ENCODE results near the gene CLOCK. TPM values are rescaled to one million over a fixed set of nuclear protein-coding genes. Genes with fewer than 3 reads are reported as not detected.
"Not testable (repeated sequence)": the region's sequence is repeated elsewhere in the genome, so short reads cannot be mapped to it uniquely, and the experiment has no call there.

Gene CLOCK
- total RNA-seq = 14.2 and 17.1 TPM in 2 replicates

- peak; percentile 87 to 89 for DNase-seq (ENCODE audit: low read depth in 2 of 2)
These were observed at the start of gene CLOCK for GRCh38 chr4:55546756-55547465. Gene CLOCK, minus strand, starts transcription at chr4:55546909. Its CDS starts 64,124 bp downstream, at chr4:55482785.

- DNase-seq (ENCODE audit: low read depth in 2 of 2) = no peak
These were observed 45.3 kb upstream of the CLOCK start, which contains the start of gene PDCL2 for GRCh38 chr4:55592014-55592413. Gene PDCL2, minus strand, starts transcription at chr4:55592245. Its CDS starts 136 bp downstream, at chr4:55592109.

GRCh38 chr4:55588160-55588559 is 41.5 kb upstream of the CLOCK start:
- no peak for DNase-seq (ENCODE audit: low read depth in 2 of 2)

- not testable (repeated sequence) for DNase-seq (ENCODE audit: low read depth in 2 of 2)
These were observed 36.1 kb upstream of the CLOCK start for GRCh38 chr4:55582773-55583172.

GRCh38 chr4:55578341-55579010 is 31.8 kb upstream of the CLOCK start:
- DNase-seq (ENCODE audit: low read depth in 2 of 2) = no peak

- no peak for DNase-seq (ENCODE audit: low read depth in 2 of 2)
These were observed 28.8 kb upstream of the CLOCK start for GRCh38 chr4:55575513-55575912.

GRCh38 chr4:55574252-55574651 is 27.5 kb upstream of the CLOCK start:
- DNase-seq (ENCODE audit: low read depth in 2 of 2) = no peak

GRCh38 chr4:55571806-55572205 is 25.1 kb upstream of the CLOCK start:
- no peak for DNase-seq (ENCODE audit: low read depth in 2 of 2)

- no peak for DNase-seq (ENCODE audit: low read depth in 2 of 2)
These were observed 22.3 kb upstream of the CLOCK start for GRCh38 chr4:55568905-55569504.

- DNase-seq (ENCODE audit: low read depth in 2 of 2) = no peak
These were observed 15.2 kb upstream of the CLOCK start for GRCh38 chr4:55561889-55562288.

GRCh38 chr4:55560096-55560495 is 13.4 kb upstream of the CLOCK start:
- no peak for DNase-seq (ENCODE audit: low read depth in 2 of 2)

- peak; percentile 62 to 77 for DNase-seq (ENCODE audit: low read depth in 2 of 2)
These were observed 7.8 kb upstream of the CLOCK start for GRCh38 chr4:55554453-55555030.

GRCh38 chr4:55553441-55554201 is 6.9 kb upstream of the CLOCK start:
- DNase-seq (ENCODE audit: low read depth in 2 of 2) = no peak

- DNase-seq (ENCODE audit: low read depth in 2 of 2) = not testable (repeated sequence)
These were observed 5.3 kb upstream of the CLOCK start for GRCh38 chr4:55551964-55552363.

GRCh38 chr4:55549888-55550287 is 3.2 kb upstream of the CLOCK start:
- no peak for DNase-seq (ENCODE audit: low read depth in 2 of 2)

- no peak for DNase-seq (ENCODE audit: low read depth in 2 of 2)
These were observed 1.2 kb upstream of the CLOCK start for GRCh38 chr4:55547918-55548317.

- no peak for DNase-seq (ENCODE audit: low read depth in 2 of 2)
These were observed 709 bp upstream of the CLOCK start for GRCh38 chr4:55547466-55547770.

GRCh38 chr4:55546506-55546755 is 278 bp downstream of the CLOCK start:
- DNase-seq (ENCODE audit: low read depth in 2 of 2) = no peak

GRCh38 chr4:55545641-55546505 is 836 bp downstream of the CLOCK start:
- peak; percentile 69 to 74 for DNase-seq (ENCODE audit: low read depth in 2 of 2)

GRCh38 chr4:55545151-55545550 is 1.6 kb downstream of the CLOCK start:
- peak in 1 of 2 donors; percentile 21 for DNase-seq (ENCODE audit: low read depth in 2 of 2)

GRCh38 chr4:55543858-55544257 is 2.9 kb downstream of the CLOCK start:
- peak in 1 of 2 donors; percentile 11 for DNase-seq (ENCODE audit: low read depth in 2 of 2)

Data from lung microvascular endothelial cell (primary cell).